Stimulated activated CD8-positive, alpha-beta memory T cell treated with anti-CD3 and anti-CD28 coated beads, Interleukin-7, amount 100 ng/mL, for 48 hours (primary cell): ENCODE data around the gene NLGN2.

ENCODE experiments used
- DNase-seq, 2 donors: peaks; one replicate each; pipeline ENCODE4 v3.0.0-alpha.2; 2020; ENCODE audit warnings: low read depth in 1 of 2; ENCODE audit errors: extremely low read depth in 1 of 2

Gene NLGN2

GRCh38 chr17:7462474-7463371 lies 55.1 kb downstream of the NLGN2 start:
- DNase-seq: no peak

- no peak for DNase-seq
These were observed 55.8 kb downstream of the NLGN2 start for GRCh38 chr17:7463372-7463846.

- no peak for DNase-seq
These were observed 56.4 kb downstream of the NLGN2 start for GRCh38 chr17:7464081-7464480.

GRCh38 chr17:7465597-7466275 lies 58.1 kb downstream of the NLGN2 start:
- no peak for DNase-seq

GRCh38 chr17:7466318-7466638 lies 58.6 kb downstream of the NLGN2 start:
- DNase-seq: no peak

GRCh38 chr17:7466639-7467341 lies 59.1 kb downstream of the NLGN2 start:
- no peak for DNase-seq

- DNase-seq: no peak
These were observed 59.9 kb downstream of the NLGN2 start for GRCh38 chr17:7467498-7467897.

- DNase-seq: no peak
These were observed 60.6 kb downstream of the NLGN2 start for GRCh38 chr17:7468290-7468689.

- DNase-seq: no peak
These were observed 61.3 kb downstream of the NLGN2 start for GRCh38 chr17:7468804-7469389.
